Effector CD4-positive, alpha-beta T cell (primary cell): ENCODE results near the gene C1QTNF5.
A peak's percentile ranks its signal among the peaks of the same experiment; 100 is the strongest.

ENCODE experiments used
- DNase-seq: peaks from one replicate; pipeline ENCODE4 v3.0.0-alpha.2; 2020

C1QTNF5 gene

DNA sequence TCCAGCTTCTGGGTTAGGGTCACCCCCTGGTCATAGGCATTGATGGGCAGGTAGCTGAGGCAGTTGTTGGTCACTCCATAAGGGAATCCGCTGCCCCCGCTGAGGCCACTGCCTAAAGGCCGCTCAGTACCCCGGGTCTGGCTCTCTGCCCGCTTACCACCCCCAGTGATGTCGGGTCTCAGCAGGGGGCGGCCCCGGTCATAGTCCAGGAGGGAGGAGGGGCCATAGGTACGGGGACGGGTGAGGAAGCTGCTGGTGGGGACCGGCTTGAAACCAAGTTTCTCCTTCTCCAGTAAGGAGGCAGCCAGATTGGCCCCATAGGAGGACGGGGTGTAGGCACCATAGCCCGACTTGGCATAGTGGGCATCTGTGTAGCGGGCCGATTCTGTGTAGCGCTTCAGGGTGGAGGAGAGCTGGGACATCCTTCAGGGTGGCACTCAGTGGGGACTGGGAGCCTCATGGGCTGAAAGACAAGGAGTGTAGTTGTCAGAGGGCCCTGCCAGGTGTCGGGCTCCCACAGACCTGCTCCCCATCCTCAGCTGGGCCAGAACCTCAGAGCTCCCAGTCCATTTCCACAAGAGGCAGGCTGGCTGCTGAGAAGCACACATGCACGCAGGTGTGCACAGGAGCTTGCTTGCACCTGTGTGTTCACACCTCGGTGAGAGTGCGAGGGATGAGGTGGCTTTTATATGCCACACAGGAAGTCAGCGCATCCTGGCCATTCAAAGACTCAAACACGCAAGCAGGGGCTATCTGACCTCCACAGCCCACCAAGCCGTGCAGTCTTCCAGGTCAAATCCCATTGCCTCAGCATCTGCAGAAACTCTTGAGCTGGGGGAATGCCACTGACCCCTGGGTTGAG lies 32.6 kb upstream of the C1QTNF5 start:
- no peak for DNase-seq

DNA sequence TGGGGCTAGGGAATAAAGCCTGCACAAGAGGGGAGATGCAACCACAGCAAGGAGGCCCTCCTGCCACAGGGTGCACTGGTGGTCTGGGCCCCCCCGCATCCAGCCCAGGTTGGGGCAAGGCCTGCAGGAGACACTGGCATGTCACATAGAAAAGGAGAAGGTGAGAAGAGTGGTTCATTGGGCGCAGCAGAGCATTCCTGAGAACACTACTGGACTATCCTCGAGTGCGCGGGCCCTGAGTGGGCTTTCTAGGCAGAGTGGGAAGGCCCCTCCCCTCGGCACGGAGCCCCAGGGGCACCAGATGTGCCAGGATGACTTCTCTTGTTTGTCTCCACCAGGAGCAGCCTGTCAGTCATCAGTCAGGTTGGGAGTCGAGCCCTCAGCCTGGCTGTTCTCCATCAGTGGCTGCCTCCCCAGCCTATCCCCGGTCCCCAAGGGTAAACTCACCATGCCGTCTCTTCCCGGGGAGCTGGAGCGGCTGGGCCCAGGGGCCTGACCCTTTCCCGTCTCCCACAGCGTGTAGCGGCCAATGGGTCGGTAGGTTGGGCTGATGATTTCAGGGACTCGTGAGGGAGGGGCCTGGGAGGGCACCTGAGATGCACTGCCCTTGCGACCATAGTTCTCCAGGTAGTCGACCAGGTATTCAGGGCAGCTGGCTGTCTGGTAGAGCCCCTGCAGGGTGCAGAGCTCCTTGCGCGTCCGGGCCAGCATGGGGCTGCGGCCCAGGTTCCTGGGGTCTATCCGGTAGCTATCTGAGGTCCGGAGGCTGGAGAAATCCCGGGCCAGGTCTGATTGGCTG lies 31.8 kb upstream of the C1QTNF5 start:
- no peak for DNase-seq

DNA sequence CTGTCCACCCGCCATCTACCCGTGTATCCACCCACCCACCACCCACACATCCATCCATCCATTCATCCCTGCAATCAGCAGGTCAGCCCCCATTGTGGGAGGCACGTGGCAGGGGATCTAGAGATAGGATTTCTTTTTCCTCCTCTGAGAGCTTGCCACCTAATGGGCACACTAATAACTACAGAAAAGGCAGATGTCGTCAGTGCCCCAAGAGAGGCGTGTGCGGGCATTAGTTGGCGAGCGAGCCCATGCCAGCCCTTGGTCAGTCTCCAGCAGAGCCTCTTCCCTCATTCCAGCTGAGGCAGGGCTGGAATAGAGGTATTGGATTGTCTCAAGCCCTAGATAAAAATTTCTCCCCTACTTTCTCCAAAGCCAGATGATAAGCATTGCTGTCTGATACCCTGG lies 31.1 kb upstream of the C1QTNF5 start:
- no peak for DNase-seq

DNA sequence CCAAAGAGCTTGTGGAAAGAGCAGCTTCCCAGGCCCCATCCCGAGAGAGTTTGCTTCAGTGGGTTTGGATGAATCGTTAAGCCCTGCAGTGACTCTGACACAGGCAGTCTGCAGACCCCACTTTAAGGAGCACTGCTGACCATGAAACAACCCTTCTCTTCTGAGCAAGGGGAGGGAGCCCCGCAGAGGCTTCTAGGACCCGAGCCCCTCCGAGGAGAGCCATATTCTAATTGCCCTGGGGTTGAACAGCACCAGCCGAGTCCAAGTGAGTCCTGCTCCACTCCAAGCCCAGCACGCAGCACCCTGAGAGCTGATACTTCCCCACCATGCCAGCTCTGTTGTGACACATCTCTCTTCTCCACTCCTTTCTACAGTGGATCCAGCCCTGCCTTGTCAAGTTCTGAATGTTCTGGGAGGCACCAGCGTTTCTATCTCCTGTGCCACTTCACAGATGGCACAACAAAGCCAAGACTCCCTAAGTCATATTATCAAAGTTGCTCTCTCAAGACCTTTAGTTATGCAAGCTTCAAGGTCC lies 30.5 kb upstream of the C1QTNF5 start:
- no peak for DNase-seq

DNA sequence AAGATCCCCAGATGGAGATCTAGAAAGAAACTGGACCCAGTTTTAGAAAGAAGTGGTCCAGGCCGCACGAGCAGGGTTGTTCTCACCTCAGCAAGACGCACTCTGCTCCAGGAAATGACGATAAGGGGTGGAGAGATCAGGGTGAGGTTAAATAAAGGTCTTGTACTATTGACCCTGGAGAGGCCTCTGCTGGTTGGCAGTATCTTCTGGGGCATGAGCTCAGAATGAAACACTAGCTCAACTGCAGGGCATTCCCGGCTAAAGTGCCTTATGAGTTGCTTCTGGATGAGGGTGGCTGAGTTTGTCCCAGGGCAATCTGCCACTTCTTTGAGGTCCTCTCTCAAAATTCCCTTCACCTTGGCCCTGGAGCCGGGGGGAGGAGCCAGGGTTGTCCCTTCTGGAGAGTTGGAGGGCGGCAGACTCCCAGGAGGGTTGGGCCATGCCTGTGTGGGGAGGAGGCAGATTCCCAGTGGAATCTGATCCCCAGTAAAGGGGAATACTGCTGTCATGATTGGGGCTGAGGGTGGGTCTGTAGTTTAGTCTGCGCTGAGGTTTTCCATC lies 29.9 kb upstream of the C1QTNF5 start:
- no peak for DNase-seq

DNA sequence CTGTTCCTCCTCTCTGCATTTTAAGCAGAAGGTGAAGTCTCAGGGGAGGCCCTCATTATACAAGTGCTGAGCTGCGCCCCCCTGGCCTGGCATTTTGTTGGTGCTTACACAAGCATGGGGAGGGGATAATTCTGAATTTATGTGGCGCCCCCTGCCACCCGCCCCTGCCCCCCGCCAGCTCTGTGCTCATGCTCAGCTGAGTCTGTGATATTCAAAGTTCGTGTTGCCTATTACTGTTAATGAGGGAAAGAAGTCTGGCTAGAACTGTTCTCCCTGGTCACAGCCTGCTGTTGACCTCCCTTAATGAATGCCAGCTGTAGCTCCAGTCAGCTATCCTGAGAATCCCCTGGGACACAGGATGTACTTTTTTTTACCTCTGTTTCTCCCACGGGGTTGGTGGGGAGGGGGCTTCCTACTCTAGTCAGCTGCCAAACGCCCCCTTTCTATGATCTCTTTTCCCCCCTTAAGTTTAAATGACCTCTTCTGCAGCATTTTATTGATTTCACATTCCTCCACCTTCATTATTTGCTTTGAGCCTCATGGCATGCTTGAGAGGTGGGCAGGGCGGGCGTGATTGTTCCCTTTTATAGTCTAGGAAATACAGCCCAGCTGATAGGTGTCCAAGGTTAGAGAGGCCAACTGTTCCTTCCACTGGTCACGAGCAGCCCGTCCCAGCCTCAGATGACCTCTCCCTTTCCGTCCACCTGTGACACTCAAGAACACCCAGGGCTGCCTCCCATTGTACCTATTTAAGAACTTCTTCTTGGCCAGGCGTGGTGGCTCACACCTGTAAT lies 28.6 kb upstream of the C1QTNF5 start:
- DNase-seq = no peak

GRCh38 chr11:119368121-119369034 lies 27.7 kb upstream of the C1QTNF5 start:
- no peak for DNase-seq

- DNase-seq = no peak
These were observed 27.0 kb upstream of the C1QTNF5 start for GRCh38 chr11:119367661-119368120.

GRCh38 chr11:119366690-119367620 lies 26.3 kb upstream of the C1QTNF5 start:
- DNase-seq = no peak

GRCh38 chr11:119365071-119365591 lies 24.4 kb upstream of the C1QTNF5 start:
- DNase-seq = no peak

DNA sequence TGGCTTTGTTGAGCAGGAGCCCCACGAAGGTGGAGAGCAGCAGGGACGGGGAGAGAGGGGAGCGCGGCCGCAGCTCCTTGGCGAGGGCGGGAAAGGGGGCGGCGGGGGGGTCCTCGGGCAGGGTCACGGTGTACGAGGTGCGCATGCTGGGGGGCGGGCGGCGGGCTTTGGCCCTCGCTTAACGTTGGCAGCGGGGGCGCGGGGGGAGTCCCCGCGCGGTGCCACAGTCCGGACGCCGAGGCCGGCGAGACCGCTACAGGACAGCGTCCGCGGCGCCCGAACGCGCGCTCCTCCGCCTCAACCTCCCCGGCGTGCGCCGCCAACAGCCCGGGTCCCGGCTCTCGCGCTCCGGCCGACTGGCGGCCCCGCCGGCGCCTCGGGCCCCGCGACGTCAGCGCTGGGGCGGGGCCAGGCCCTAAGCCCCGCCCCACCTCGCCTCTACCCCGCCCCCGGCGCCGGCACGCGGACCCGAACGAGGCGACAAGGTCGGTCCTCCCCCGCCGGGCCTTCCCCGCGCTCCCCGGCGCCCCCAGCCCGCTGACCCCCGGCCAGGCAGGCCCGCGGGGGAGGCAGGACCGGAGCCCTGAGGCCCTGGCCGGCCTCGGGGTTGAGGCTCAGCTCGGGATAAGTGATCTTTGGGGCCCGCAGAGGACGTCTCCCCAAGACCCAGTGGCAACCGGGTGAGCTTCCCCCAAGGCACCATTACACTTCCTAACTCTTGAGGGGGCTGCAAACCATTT lies 23.3 kb upstream of the C1QTNF5 start:
- peak; percentile 41 for DNase-seq

- DNase-seq = no peak
These were observed 22.6 kb upstream of the C1QTNF5 start for GRCh38 chr11:119363081-119363850.

GRCh38 chr11:119362741-119363080 lies 22.0 kb upstream of the C1QTNF5 start:
- DNase-seq = no peak

DNA sequence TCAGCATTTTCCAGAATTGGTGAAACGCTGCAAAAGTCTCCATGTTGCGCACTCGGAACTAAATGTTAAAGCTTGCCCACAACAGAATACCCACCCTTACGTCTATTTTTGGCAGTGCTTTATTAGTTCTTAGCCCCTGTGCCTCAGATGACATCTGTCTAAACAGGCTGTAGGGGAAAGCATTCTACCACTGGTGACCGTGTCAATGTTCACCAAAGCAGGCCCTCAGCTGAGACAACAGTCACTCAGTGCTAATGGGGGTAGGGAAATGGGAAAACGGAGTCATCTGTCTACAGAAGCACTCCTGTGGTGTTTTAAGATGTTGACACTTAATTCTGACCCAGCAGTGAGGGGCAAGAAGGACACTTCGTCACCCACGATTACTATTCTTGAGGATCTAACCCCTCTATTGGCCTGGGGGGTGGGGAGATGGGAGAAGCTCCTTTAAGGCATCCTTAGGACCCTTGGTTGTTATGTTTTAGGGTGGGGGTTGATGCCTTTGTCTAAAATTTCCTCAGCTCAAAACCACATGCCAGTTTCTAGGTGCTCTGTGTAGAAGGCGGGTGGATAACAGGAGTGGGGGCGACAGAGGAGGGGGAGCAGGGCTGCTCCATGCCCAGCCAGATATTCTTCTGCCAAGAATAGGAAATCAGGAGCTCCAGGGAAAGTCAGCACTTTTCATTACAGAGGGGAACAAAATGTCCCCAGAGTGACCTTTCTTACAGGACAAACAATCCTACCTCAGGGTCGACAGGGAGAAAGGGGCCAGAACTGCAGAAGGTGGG lies 21.4 kb upstream of the C1QTNF5 start:
- no peak for DNase-seq

GRCh38 chr11:119361056-119361787 lies 20.5 kb upstream of the C1QTNF5 start:
- no peak for DNase-seq

DNA sequence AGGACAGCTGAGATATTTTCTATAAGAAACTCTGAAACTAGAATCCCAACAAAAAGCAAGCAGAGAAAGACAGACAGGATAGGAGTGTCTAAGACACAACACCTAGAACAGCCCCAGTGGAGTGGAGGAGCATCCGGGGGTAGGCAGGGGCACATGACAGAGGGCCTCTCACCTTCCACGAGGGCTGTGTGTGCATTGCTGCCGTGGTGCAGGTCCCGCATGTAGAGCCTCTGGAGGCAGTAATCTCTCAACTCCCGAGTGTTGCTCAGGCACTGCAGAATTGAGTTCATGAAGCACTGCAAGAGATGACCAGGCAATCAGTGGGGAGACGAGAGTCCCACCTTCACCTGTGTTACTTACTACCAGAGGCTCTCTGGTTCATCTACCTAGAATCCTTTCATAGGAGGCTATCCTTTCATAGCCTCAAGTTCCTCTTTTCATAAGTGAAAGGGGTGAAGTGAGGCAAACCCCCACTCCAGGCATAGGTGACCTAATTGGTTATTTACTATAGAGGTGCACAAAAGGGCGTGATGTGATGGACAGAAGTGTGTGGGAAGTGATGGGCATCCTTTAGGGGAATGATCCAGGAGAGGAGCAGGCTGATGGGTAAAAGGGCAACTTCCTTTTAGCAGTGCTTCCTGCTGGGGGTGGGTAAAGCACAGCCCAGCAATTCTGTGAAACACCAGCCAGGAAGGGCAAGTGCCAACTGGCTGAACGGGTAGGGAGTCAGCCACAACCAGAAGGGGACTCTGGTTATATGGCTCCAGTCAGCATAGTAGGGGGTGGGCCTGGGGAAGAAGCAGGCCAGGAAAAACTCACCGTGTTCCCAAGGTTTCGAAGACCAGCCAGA lies 18.9 kb upstream of the C1QTNF5 start:
- DNase-seq = no peak
